DOHH2 (cell line): ENCODE results near the gene METTL24.

Experiments
- H3F3A ChIP-seq: fragments of 200-600 bp; sonication (generic), shearing (Covaris generic); 2 replicates; pipeline ENCODE4 v1.6.0; 2016; ENCODE audit warnings: antibody characterized with exemption, mild to moderate bottlenecking; ENCODE audit not compliant: control insufficient read depth, insufficient read depth
- H3K27ac ChIP-seq: fragments of 200-600 bp; sonication (generic); 2 replicates; pipeline ENCODE4 v1.5.1; 2014; ENCODE audit warnings: low read depth, mild to moderate bottlenecking, low read length, moderate library complexity
- H3K27me3 ChIP-seq: fragments of 200-600 bp; sonication (generic); 2 replicates; pipeline ENCODE4 v1.6.1; 2014; ENCODE audit warnings: mild to moderate bottlenecking, low read length, mixed read lengths; ENCODE audit not compliant: control insufficient read depth
- H3K36me3 ChIP-seq: fragments of 200-600 bp; sonication (generic); 2 replicates; pipeline ENCODE4 v1.6.1; 2014; ENCODE audit warnings: mild to moderate bottlenecking, low read length, moderate library complexity, mixed read lengths; ENCODE audit not compliant: control insufficient read depth
- H3K4me1 ChIP-seq: fragments of 200-600 bp; sonication (generic); 2 replicates; pipeline ENCODE4 v1.6.1; 2014; ENCODE audit warnings: mild to moderate bottlenecking, low read length, mixed read lengths; ENCODE audit not compliant: control insufficient read depth
- H3K4me2 ChIP-seq: fragments of 200-600 bp; sonication (generic); 2 replicates; pipeline ENCODE4 v1.6.0; 2014; ENCODE audit warnings: mild to moderate bottlenecking, low read length, moderate library complexity
- H3K4me3 ChIP-seq: fragments of 200-600 bp; sonication (generic); 2 replicates; pipeline ENCODE4 v1.5.1; 2014; ENCODE audit warnings: mild to moderate bottlenecking, low read length, mixed read lengths
- H3K79me2 ChIP-seq: fragments of 200-600 bp; sonication (generic); 2 replicates; pipeline ENCODE4 v1.6.1; 2014; ENCODE audit warnings: mild to moderate bottlenecking, low read length, mixed read lengths; ENCODE audit not compliant: control insufficient read depth
- H3K9me2 ChIP-seq: fragments of 200-600 bp; sonication (generic); replicated peaks from 2 replicates; pipeline ENCODE4 v1.6.1; 2014; ENCODE audit warnings: mild to moderate bottlenecking, low read length, mixed read lengths; ENCODE audit not compliant: control insufficient read depth
- H3K9me3 ChIP-seq: fragments of 200-600 bp; sonication (generic); 2 replicates; pipeline ENCODE4 v1.6.1; 2014; ENCODE audit warnings: antibody characterized with exemption, low read length, mixed read lengths; ENCODE audit not compliant: control insufficient read depth, insufficient read depth
- H4K20me1 ChIP-seq: fragments of 200-600 bp; sonication (generic); 2 replicates; pipeline ENCODE4 v1.6.0; 2014; ENCODE audit warnings: low read depth, mild to moderate bottlenecking, antibody characterized with exemption, low read length, moderate library complexity; ENCODE audit not compliant: control insufficient read depth, insufficient read depth
- CTCF ChIP-seq: fragments of 200-600 bp; sonication (generic); IDR thresholded peaks from one replicate; pipeline ENCODE4 v1.5.1; 2014; ENCODE audit warnings: antibody characterized with exemption, mild to moderate bottlenecking, low read depth, low read length; ENCODE audit not compliant: poor library complexity, severe bottlenecking
- EZH2phosphoT487 ChIP-seq: fragments of 200-600 bp; sonication (generic); IDR thresholded peaks from 2 replicates; pipeline ENCODE4 v1.6.1; 2017; ENCODE audit warnings: borderline replicate concordance, mild to moderate bottlenecking, antibody characterized with exemption, low read length, moderate library complexity, mixed read lengths

METTL24 gene

GRCh38 chr6:110331390-110331789, 26.8 kb downstream of the METTL24 start:
- no peak for TF ChIP-seq EZH2phosphoT487
- no peak for TF ChIP-seq CTCF
- Histone ChIP-seq H3F3A (no peaks in the 10 kb centered on the region), H4K20me1 (no peaks in the 10 kb centered on the region), H3K4me3 (no peak overlapping the region), H3K9me3 (no peaks in the 10 kb centered on the region), H3K4me2 (no peak overlapping the region), H3K79me2 (no peaks in the 10 kb centered on the region), H3K27me3 (no peaks in the 10 kb centered on the region), H3K36me3 (no peaks in the 10 kb centered on the region), H3K9me2 (no peaks in the 10 kb centered on the region), H3K27ac (no peak overlapping the region), H3K4me1 (no peaks in the 10 kb centered on the region)

DNA sequence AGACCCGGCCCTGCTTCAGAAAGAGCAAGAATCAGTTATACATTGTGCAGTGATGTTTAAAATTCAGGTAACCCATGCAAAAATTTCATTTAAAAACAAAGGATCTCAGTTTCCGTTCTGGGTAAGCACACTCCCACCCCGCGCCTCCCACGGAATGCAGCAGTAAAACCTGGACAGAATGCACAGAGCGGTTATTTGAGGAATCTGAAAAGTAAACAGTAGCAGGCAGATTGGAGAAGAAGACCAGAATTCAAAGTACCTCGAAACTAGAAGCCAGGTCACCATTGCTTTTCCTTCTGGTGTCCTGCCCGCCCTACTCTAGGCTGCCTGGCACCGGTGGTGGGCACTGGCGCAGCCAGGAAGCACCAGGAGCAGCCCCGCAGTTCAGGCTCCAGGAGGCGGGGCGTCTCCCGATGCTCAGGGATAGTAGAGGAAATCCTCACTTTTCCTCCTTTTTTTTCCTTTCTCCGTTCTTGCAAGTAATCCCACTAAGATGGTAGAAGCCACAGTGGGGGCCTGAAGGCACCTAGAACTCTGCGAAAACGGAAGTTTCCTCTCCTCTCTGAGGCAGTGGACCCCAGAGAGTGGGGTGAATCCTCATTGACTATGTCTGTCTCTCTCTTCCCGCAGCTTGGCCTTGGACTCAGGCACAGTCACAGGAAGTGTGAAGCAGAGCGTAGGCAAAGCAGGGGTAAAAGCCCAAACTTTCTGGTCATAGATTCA, 28.3 kb downstream of the METTL24 start:
- Histone ChIP-seq H3K4me1 (no peaks in the 10 kb centered on the region), H3K4me2 (no peak overlapping the region)
- TF ChIP-seq CTCF (no peak), EZH2phosphoT487 (no peak)

DNA sequence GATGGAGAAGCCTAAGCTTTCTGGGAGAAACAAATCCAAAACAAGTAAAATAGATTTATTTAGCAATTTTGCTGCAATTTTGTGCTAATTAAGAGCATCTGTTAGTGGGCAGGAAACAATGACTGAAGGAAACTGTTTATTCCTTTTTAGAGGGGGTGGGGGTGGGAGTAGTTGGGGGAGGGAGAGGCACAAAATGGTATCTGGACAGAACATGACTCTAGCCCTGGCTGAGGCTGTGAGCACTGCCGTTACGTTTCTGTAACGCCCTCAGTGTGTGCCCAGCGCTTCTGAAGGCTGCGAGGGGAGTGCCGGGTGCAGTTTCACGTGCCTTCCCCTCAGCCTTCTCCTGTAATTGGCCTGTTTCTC, 28.8 kb downstream of the METTL24 start:
- Histone ChIP-seq H3K36me3 (no peaks in the 10 kb centered on the region), H3F3A (no peaks in the 10 kb centered on the region), H3K4me2 (no peak overlapping the region), H3K9me2 (no peaks in the 10 kb centered on the region), H3K27ac (no peak overlapping the region), H3K9me3 (no peaks in the 10 kb centered on the region), H3K4me1 (no peaks in the 10 kb centered on the region), H3K27me3 (no peaks in the 10 kb centered on the region), H4K20me1 (no peaks in the 10 kb centered on the region), H3K4me3 (no peak overlapping the region), H3K79me2 (no peaks in the 10 kb centered on the region)
- TF ChIP-seq EZH2phosphoT487 = no peak
- no peak for TF ChIP-seq CTCF

More for the DNA sequence above, 28.3 kb downstream of the METTL24 start:
- H3K9me2 ChIP-seq = no peaks in the 10 kb centered on the region
- H4K20me1 ChIP-seq = no peaks in the 10 kb centered on the region
- H3K4me3 ChIP-seq = no peak overlapping the region
- no peak overlapping the region for H3K27ac ChIP-seq
- H3K27me3 ChIP-seq = no peaks in the 10 kb centered on the region
- H3K36me3 ChIP-seq = no peaks in the 10 kb centered on the region
- H3K79me2 ChIP-seq = no peaks in the 10 kb centered on the region
- no peaks in the 10 kb centered on the region for H3K9me3 ChIP-seq
- no peaks in the 10 kb centered on the region for H3F3A ChIP-seq
